NCI-H82 (cell line): ENCODE data around the gene TXNRD1.
"Not testable (repeated sequence)": the region's sequence is repeated elsewhere in the genome, so short reads cannot be mapped to it uniquely, and the experiment has no call there.

Experiments
- DNase-seq: peaks from one replicate; lab custom pipeline; 2025; lab: John Stamatoyannopoulos, UW

TXNRD1 gene

GRCh38 chr12:104215638-104216297 is at the start of gene TXNRD1:
Gene TXNRD1, plus strand, starts transcription at chr12:104215779. Its CDS starts 24 bp downstream, at chr12:104215803.
- no peak for DNase-seq

GRCh38 chr12:104165801-104166200 is 49.8 kb upstream of the TXNRD1 start:
- DNase-seq = no peak

- peak; percentile 23 for DNase-seq
These were observed 49.1 kb upstream of the TXNRD1 start for GRCh38 chr12:104166465-104166864.

- no peak for DNase-seq
These were observed 47.8 kb upstream of the TXNRD1 start for GRCh38 chr12:104167519-104168458.

- DNase-seq = no peak
These were observed 47.0 kb upstream of the TXNRD1 start for GRCh38 chr12:104168596-104168995.

- no peak for DNase-seq
These were observed 43.6 kb upstream of the TXNRD1 start for GRCh38 chr12:104171785-104172569.

GRCh38 chr12:104172570-104172947 is 43.0 kb upstream of the TXNRD1 start:
- peak; percentile 100 for DNase-seq

- DNase-seq = not testable (repeated sequence)
These were observed 41.8 kb upstream of the TXNRD1 start for GRCh38 chr12:104173804-104174203.

- DNase-seq = no peak
These were observed 39.8 kb upstream of the TXNRD1 start for GRCh38 chr12:104175726-104176247.

- DNase-seq = no peak
These were observed 38.3 kb upstream of the TXNRD1 start for GRCh38 chr12:104177336-104177662.

- no peak for DNase-seq
These were observed 37.7 kb upstream of the TXNRD1 start for GRCh38 chr12:104177663-104178501.

- DNase-seq = no peak
These were observed 35.2 kb upstream of the TXNRD1 start for GRCh38 chr12:104180374-104180773.

- peak; percentile 39 for DNase-seq
These were observed 34.3 kb upstream of the TXNRD1 start for GRCh38 chr12:104181313-104181712.

GRCh38 chr12:104182144-104182543 is 33.4 kb upstream of the TXNRD1 start:
- no peak for DNase-seq

- no peak for DNase-seq
These were observed 32.8 kb upstream of the TXNRD1 start for GRCh38 chr12:104182621-104183378.

- DNase-seq = no peak
These were observed 32.1 kb upstream of the TXNRD1 start for GRCh38 chr12:104183443-104183842.

- DNase-seq = no peak
These were observed 28.0 kb upstream of the TXNRD1 start for GRCh38 chr12:104187446-104188155.

GRCh38 chr12:104188534-104188933 is 27.0 kb upstream of the TXNRD1 start:
- DNase-seq = no peak

- no peak for DNase-seq
These were observed 25.5 kb upstream of the TXNRD1 start for GRCh38 chr12:104189915-104190555.
